HG03520 (cell line): ENCODE measurements around the gene CIROP.

Experiments
- ATAC-seq: cut with Tn5 transposase; IDR thresholded peaks from one replicate; pipeline ENCODE4 v1.9.1; 2021; ENCODE audit warnings: mild to moderate bottlenecking, moderate library complexity; ENCODE audit not compliant: unreplicated experiment

The CIROP gene

GRCh38 chr14:23093991-23094665 is 10.7 kb downstream of the CIROP start:
- ATAC-seq = peak; percentile 22

GRCh38 chr14:23093526-23093925 is 11.3 kb downstream of the CIROP start:
- ATAC-seq = no peak

- ATAC-seq = no peak
These were observed 11.7 kb downstream of the CIROP start for GRCh38 chr14:23093104-23093503.

GRCh38 chr14:23091294-23092225 is 13.2 kb downstream of the CIROP start:
- no peak for ATAC-seq

GRCh38 chr14:23090254-23090636 is 14.5 kb downstream of the CIROP start:
- no peak for ATAC-seq

GRCh38 chr14:23089498-23090253 is 15.1 kb downstream of the CIROP start:
- no peak for ATAC-seq

- ATAC-seq = no peak
These were observed 18.2 kb downstream of the CIROP start for GRCh38 chr14:23086565-23086964.

- no peak for ATAC-seq
These were observed 19.3 kb downstream of the CIROP start for GRCh38 chr14:23085458-23085857.

- no peak for ATAC-seq
These were observed 24.3 kb downstream of the CIROP start for GRCh38 chr14:23080474-23080873.

GRCh38 chr14:23079716-23080115 is 25.1 kb downstream of the CIROP start:
- no peak for ATAC-seq

- ATAC-seq = no peak
These were observed 26.1 kb downstream of the CIROP start for GRCh38 chr14:23078692-23079116.

- ATAC-seq = no peak
These were observed 26.8 kb downstream of the CIROP start for GRCh38 chr14:23077962-23078361.

GRCh38 chr14:23076785-23077408 is 27.9 kb downstream of the CIROP start:
- ATAC-seq = no peak

GRCh38 chr14:23074906-23075305 is 29.9 kb downstream of the CIROP start:
- ATAC-seq = no peak

- ATAC-seq = no peak
These were observed 32.8 kb downstream of the CIROP start for GRCh38 chr14:23071921-23072539.

GRCh38 chr14:23071244-23071920 is 33.4 kb downstream of the CIROP start:
- peak; percentile 84 for ATAC-seq

GRCh38 chr14:23070262-23071129 is 34.3 kb downstream of the CIROP start:
- no peak for ATAC-seq

- ATAC-seq = no peak
These were observed 35.4 kb downstream of the CIROP start for GRCh38 chr14:23069413-23069806.
